Measurements from ENCODE around the gene STXBP4.

The STXBP4 gene

GRCh38 chr17:55124730-55125360 lies 156.3 kb downstream of the STXBP4 start:
- no peak for DNase-seq

- no peak for DNase-seq
Measured at GRCh38 chr17:55133583-55133982, 165.0 kb downstream of the STXBP4 start.

- no peak for DNase-seq
Measured at GRCh38 chr17:55134486-55135157, 166.1 kb downstream of the STXBP4 start.

- no peak for DNase-seq
Measured at GRCh38 chr17:55140809-55141208, 172.2 kb downstream of the STXBP4 start.

GRCh38 chr17:55144518-55144917 lies 176.0 kb downstream of the STXBP4 start:
- DNase-seq, result no peak

GRCh38 chr17:55149485-55149884 lies 180.9 kb downstream of the STXBP4 start:
- no peak for DNase-seq

- DNase-seq, result no peak
Measured at GRCh38 chr17:55152236-55152635, 183.7 kb downstream of the STXBP4 start.

- no peak for DNase-seq
Measured at GRCh38 chr17:55154101-55154500, 185.5 kb downstream of the STXBP4 start.

- no peak for DNase-seq
Measured at GRCh38 chr17:55155856-55156560, 187.4 kb downstream of the STXBP4 start.

- DNase-seq, result no peak
Measured at GRCh38 chr17:55157165-55157564, 188.6 kb downstream of the STXBP4 start.

- peak in 1 of 2 experiments; percentile 6 for DNase-seq
Measured at GRCh38 chr17:55158439-55158838, 189.9 kb downstream of the STXBP4 start.

GRCh38 chr17:55159251-55159650 lies 190.7 kb downstream of the STXBP4 start:
- no peak for DNase-seq

- DNase-seq, result no peak
Measured at GRCh38 chr17:55160501-55160900, 191.9 kb downstream of the STXBP4 start.

GRCh38 chr17:55161935-55162555 lies 193.5 kb downstream of the STXBP4 start:
- DNase-seq, result peak; percentile 41 to 63

- DNase-seq, result no peak
Measured at GRCh38 chr17:55162556-55162946, 194.0 kb downstream of the STXBP4 start.

GRCh38 chr17:55163408-55163807 lies 194.8 kb downstream of the STXBP4 start:
- no peak for DNase-seq

- no peak for DNase-seq
Measured at GRCh38 chr17:55166506-55166905, 197.9 kb downstream of the STXBP4 start.

GRCh38 chr17:55167024-55167725 lies 198.6 kb downstream of the STXBP4 start:
- DNase-seq, result no peak

GRCh38 chr17:55168958-55169687 lies 200.6 kb downstream of the STXBP4 start:
- no peak for DNase-seq

GRCh38 chr17:55171634-55172328 lies 203.2 kb downstream of the STXBP4 start:
- DNase-seq, result no peak

GRCh38 chr17:55172612-55173011 lies 204.0 kb downstream of the STXBP4 start:
- no peak for DNase-seq

- no peak for DNase-seq
Measured at GRCh38 chr17:55174133-55174532, 205.6 kb downstream of the STXBP4 start.
